Bronchial epithelial cell (primary cell): ENCODE data around the gene CMTM3. TPM values are rescaled to one million over a fixed set of nuclear protein-coding genes. Genes with fewer than 3 reads are reported as not detected.
"Not testable (repeated sequence)": the region's sequence is repeated elsewhere in the genome, so short reads cannot be mapped to it uniquely, and the experiment has no call there.

ENCODE experiments used
- DNase-seq: peaks from one replicate; pipeline ENCODE4 v3.0.0-alpha.2; 2010; ENCODE audit warnings: low read depth
- FAIRE-seq: peaks from 2 replicates; lab custom pipeline; 2011; peaks lifted over from hg19 to GRCh38; lab: Jason Lieb, UNC
- H3K27me3 ChIP-seq: 2 replicates; pipeline ENCODE4 v1.5.1; 2011; ENCODE audit warnings: low read length; ENCODE audit not compliant: control insufficient read depth, insufficient read depth
- H3K36me3 ChIP-seq: 2 replicates; pipeline ENCODE4 v1.5.1; 2011; ENCODE audit warnings: low read length; ENCODE audit not compliant: control insufficient read depth, insufficient read depth
- H3K4me3 ChIP-seq: 2 replicates; pipeline ENCODE4 v1.5.1; 2011; ENCODE audit warnings: mild to moderate bottlenecking, low read depth, low read length, control low read depth
- total RNA-seq: library from RNA; depleted of rRNA; stranded (reverse); fragments of >200 nt; gene quantifications from 2 replicates; pipeline ENCODE4 v1.2.1, GENCODE V29; 2014
- TF ChIP-seq, protein P1 (sequence below): IDR thresholded peaks from 2 replicates; pipeline ENCODE4 v1.5.1; 2011; ENCODE audit warnings: mild to moderate bottlenecking, moderate library complexity, low read length, control low read depth, inconsistent platforms; ENCODE audit not compliant: insufficient read depth, severe bottlenecking

The CMTM3 gene
- total RNA-seq, 1 donor from 2014 or later = 1.1 TPM

DNA sequence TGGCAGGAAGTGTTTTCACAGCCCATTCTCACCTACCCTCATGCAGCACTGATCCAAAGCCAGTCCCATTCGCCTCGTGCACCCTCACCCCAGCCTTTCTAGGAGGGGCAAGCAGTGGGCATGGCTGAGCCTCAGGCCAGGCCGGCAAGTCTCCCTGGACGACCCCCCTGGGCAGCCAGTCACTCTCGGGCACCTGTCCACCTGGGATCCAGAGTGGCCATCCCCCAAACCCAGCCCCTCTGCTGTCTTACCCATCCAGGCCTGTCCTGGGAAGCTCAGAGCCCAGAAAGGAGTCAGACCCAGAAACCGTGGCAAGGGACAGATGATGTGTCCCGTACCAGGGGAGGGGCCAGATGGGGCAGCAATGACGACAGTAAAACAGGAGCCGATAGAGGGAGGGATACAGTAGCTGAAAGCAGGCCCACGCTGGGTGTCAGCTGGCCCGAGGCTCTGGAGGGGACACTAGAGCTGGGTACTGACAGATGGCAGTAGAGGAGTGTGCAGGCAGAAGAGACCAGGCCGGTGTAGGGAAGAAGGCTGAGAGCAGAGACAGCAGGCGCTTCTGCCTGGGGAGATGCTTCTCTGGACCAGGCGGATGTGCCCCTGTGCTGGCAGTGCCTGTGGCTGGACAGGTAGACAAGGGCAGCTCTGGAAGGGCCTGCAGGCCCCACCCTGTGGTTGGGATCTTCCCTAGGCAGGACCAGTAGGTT, 5.8 kb downstream of the CMTM3 start:
- no peak for FAIRE-seq
- Histone ChIP-seq H3K36me3 (peaks cover 19% of the 10 kb centered on the region), H3K4me3 (no peak overlapping the region), H3K27me3 (no peaks in the 10 kb centered on the region)
- TF ChIP-seq, protein P1, sequence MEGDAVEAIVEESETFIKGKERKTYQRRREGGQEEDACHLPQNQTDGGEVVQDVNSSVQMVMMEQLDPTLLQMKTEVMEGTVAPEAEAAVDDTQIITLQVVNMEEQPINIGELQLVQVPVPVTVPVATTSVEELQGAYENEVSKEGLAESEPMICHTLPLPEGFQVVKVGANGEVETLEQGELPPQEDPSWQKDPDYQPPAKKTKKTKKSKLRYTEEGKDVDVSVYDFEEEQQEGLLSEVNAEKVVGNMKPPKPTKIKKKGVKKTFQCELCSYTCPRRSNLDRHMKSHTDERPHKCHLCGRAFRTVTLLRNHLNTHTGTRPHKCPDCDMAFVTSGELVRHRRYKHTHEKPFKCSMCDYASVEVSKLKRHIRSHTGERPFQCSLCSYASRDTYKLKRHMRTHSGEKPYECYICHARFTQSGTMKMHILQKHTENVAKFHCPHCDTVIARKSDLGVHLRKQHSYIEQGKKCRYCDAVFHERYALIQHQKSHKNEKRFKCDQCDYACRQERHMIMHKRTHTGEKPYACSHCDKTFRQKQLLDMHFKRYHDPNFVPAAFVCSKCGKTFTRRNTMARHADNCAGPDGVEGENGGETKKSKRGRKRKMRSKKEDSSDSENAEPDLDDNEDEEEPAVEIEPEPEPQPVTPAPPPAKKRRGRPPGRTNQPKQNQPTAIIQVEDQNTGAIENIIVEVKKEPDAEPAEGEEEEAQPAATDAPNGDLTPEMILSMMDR = no peak
- DNase-seq = no peak

DNA sequence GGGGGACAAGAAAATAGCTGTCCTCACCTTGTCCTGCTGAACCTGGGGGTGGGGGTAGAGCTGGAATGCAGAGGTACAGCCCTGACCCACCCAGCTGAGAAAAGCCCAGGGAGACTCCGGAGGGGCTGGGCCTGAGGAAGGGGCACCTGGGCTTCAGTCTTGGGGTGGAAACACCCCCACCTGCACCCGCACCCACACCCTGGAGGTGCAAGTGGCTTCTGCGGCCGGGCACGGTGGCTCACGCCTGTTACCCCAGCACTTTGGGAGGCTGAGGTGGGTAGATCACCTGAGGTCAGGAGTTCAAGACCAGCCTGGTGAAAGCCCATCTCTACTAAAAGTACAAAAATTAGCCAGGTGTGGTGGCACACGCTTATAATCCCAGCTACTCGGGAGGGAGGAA, 7.4 kb downstream of the CMTM3 start:
- peaks cover 22% of the 10 kb centered on the region for H3K36me3 ChIP-seq
- not testable (repeated sequence) for FAIRE-seq, H3K27me3 ChIP-seq, DNase-seq, H3K4me3 ChIP-seq

DNA sequence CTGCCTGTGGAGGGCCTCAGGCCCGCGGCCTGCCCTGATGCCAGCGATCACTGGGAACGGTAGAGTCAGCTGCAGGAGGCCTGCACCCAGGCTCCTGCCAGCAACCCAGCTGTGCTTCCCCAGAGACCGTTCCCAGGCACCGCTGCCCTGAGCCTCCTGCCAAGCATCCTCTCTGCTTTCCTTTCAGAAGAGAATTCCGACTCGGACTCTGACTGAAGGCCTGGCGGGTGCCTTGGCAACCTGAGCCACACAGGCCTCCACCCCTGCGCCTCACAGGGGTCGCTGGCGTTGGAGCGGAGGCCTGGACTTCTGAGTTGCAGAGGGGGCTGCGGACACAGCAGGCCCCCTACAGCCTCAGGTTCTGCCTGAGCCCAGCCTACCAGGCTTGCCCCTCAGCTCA, 7.9 kb downstream of the CMTM3 start:
- no peak for DNase-seq
- no peak for FAIRE-seq
- H3K36me3 ChIP-seq = peaks cover 22% of the 10 kb centered on the region
- no peak overlapping the region for H3K4me3 ChIP-seq
- TF ChIP-seq, protein P1 = no peak
- no peaks in the 10 kb centered on the region for H3K27me3 ChIP-seq

DNA sequence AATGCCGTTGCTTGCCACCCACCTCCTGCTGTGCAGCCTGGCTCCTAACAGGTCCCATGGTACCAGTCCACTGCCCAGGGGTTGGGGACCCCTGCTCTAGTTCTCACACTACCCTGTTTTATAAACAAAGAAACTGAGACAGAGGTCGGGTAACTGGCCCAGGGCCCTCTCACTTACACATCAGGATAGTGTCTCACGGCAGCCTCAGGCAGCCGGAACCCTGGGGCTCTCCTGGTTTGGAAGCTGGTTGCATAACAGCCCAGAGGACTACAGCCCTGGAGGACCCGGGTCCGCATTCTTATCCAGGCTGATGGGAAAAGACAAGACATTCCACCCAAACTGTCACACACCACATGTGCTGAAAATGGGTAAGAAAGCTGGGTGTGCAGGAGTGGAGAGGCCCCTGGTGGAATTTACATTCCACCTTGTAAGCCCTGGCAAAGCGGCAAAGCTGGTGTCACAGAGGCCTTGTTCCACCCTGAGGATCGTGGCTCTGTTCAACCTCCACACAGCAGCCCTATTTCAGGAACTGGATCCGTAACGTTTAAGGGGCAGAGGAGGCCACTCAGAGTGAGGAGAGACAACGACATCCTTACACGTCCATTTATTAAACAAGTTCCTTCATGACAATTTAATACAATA, 9.8 kb downstream of the CMTM3 start:
- H3K36me3 ChIP-seq = peaks cover 17% of the 10 kb centered on the region
- no peak overlapping the region for H3K4me3 ChIP-seq
- DNase-seq (no peak), FAIRE-seq (no peak)
- no peaks in the 10 kb centered on the region for H3K27me3 ChIP-seq
- TF ChIP-seq, protein P1 = no peak

DNA sequence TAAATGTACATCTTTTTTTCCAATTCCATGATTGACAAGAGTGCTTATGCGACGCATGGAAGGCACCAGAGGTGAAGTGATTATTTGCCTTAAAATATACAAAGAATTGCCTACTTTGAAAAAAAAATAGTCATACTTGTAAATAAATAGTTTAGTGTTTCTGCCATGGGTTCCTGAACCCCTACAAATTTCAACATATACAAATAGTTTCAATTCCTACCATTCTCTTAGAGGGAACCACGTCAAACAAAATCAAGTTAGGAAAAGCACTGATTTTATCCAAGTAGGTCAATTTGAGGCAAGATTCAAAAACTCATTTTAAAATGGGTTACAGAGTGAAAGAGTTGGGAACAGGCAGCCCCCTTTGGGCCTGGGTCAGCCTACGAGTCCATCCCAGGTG, 11.7 kb downstream of the CMTM3 start:
- H3K4me3 ChIP-seq = no peak overlapping the region
- FAIRE-seq (no peak), DNase-seq (no peak)
- peaks cover 15% of the 10 kb centered on the region for H3K36me3 ChIP-seq
- H3K27me3 ChIP-seq = no peaks in the 10 kb centered on the region
- TF ChIP-seq, protein P1 = no peak

DNA sequence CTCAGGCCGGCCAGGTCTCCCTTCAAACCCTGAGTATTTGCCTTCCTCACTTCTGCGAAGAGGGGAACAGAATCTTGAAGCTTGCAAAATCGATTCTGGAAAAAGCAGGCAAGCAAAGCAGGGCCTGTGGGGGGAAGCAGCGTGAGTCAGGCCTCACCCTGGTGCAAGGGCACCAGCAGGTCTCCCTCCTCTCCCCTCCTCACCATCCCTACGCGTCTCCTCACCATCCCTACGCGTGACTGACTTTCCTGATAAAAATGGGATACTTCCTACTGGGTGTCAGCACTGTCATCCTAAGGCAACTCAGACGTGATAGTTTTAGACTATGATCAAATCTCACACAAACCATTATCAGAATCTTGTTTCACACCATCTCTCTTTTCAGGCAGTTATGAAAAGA, 12.1 kb downstream of the CMTM3 start:
- peaks cover 13% of the 10 kb centered on the region for H3K36me3 ChIP-seq
- FAIRE-seq = no peak
- TF ChIP-seq, protein P1 = no peak
- no peak overlapping the region for H3K4me3 ChIP-seq
- DNase-seq = no peak
- H3K27me3 ChIP-seq = no peaks in the 10 kb centered on the region
